ENCODE data around the gene TMEM174. TPM values are rescaled to one million over a fixed set of nuclear protein-coding genes. Genes with fewer than 3 reads are reported as not detected.

The TMEM174 gene
- total RNA-seq, result not detected

- no peaks in the 10 kb centered on the region for H3K36me3 ChIP-seq
- no peak within 1 kb of the TSS for H3K27ac ChIP-seq
- DNase-seq, result no peak
- no peaks in the 10 kb centered on the region for H3K27me3 ChIP-seq
- H3K4me1 ChIP-seq, result no peaks in the 10 kb centered on the region
- no peak within 1 kb of the TSS for H3K4me3 ChIP-seq
- TF ChIP-seq POLR2A (IDR thresholded peaks at IDR 0.05) (no peak), CTCF (IDR thresholded peaks at IDR 0.05) (no peak)
- intact Hi-C loops (cut with DNase I; ENCODE audit: low total_unique reads), result no loop called here
- no peaks in the 10 kb centered on the region for H3K9me3 ChIP-seq
These were observed at the start of gene TMEM174 for GRCh38 chr5:73172951-73173350. TSS of gene TMEM174 (plus strand) at chr5:73173193. CDS start at chr5:73173244, 51 bp downstream.

GRCh38 chr5:73125289-73125688 lies 47.7 kb upstream of the TMEM174 start:
- Histone ChIP-seq H3K27me3 (no peaks in the 10 kb centered on the region), H3K9me3 (no peaks in the 10 kb centered on the region), H3K36me3 (no peaks in the 10 kb centered on the region), H3K27ac (no peak overlapping the region), H3K4me1 (peaks cover 0 to 5% of the 10 kb centered on the region in 2 donors), H3K4me3 (no peak overlapping the region)
- intact Hi-C loops (cut with DNase I; ENCODE audit: low total_unique reads), result no loop called here
- no peak for DNase-seq
- TF ChIP-seq CTCF (IDR thresholded peaks at IDR 0.05) (no peak), POLR2A (IDR thresholded peaks at IDR 0.05) (no peak)

GRCh38 chr5:73126381-73126780 lies 46.6 kb upstream of the TMEM174 start:
- Histone ChIP-seq H3K36me3 (no peaks in the 10 kb centered on the region), H3K27me3 (no peaks in the 10 kb centered on the region), H3K27ac (no peak overlapping the region), H3K4me1 (no peaks in the 10 kb centered on the region), H3K4me3 (no peak overlapping the region), H3K9me3 (no peaks in the 10 kb centered on the region)
- intact Hi-C loops (cut with DNase I; ENCODE audit: low total_unique reads), result no loop called here
- no peak for DNase-seq
- TF ChIP-seq POLR2A (IDR thresholded peaks at IDR 0.05), result no peak
- TF ChIP-seq CTCF (IDR thresholded peaks at IDR 0.05), result no peak

DNA sequence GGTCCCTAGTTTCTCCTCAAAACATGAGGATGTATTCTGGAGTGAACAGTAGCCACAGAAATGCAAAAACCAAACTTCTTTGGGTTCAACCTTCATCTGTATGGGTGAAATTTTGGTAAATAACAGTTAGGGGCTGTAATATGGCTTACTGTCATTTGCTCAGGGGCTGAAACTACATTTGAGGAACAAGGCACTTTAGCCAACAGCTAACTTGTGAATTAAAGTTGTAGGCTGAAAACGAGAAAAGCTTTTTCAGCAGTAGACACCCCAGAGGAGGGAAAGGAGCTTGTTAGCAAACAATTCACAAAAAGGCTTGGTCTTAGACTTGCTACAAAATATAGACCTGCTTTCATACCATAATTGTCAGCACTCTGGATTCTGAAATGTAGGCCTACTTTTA lies 46.0 kb upstream of the TMEM174 start:
- no peak for DNase-seq
- no peaks in the 10 kb centered on the region for H3K27me3 ChIP-seq
- no peak overlapping the region for H3K27ac ChIP-seq
- TF ChIP-seq POLR2A (IDR thresholded peaks at IDR 0.05) (no peak), CTCF (IDR thresholded peaks at IDR 0.05) (no peak)
- no peaks in the 10 kb centered on the region for H3K4me1 ChIP-seq
- H3K36me3 ChIP-seq, result no peaks in the 10 kb centered on the region
- no peaks in the 10 kb centered on the region for H3K9me3 ChIP-seq
- intact Hi-C loops (cut with DNase I; ENCODE audit: low total_unique reads), result no loop called here
- no peak overlapping the region for H3K4me3 ChIP-seq

DNA sequence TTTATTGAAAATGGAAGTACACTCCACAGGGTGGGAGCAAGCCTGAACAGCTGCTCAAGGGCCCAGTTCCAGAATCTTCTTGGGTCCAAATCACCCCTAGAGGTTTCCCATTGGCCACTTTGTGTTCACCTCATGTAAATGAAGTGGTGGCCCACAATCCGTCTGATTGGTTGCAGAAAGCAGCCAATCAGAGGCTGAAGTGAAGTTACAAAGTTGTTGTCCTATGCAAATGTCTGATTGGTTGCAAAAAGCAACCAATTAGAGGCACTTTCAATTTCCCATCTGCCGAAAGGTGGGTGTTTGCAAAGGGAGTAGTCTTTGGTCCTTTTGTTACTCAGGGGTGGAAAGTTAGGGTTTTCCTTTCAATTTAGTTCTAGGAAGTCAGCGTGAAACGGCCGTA lies 43.9 kb upstream of the TMEM174 start:
- H3K27me3 ChIP-seq, result no peaks in the 10 kb centered on the region
- no peaks in the 10 kb centered on the region for H3K4me1 ChIP-seq
- no peak for DNase-seq
- no peaks in the 10 kb centered on the region for H3K9me3 ChIP-seq
- intact Hi-C loops (cut with DNase I; ENCODE audit: low total_unique reads), result no loop called here
- H3K36me3 ChIP-seq, result no peaks in the 10 kb centered on the region
- TF ChIP-seq CTCF (IDR thresholded peaks at IDR 0.05), result no peak
- TF ChIP-seq POLR2A (IDR thresholded peaks at IDR 0.05), result no peak
- no peak overlapping the region for H3K4me3 ChIP-seq
- H3K27ac ChIP-seq, result no peak overlapping the region
